Measurements from ENCODE around the gene UBXN7. TPM values are rescaled to one million over a fixed set of nuclear protein-coding genes. Genes with fewer than 3 reads are reported as not detected.
"Not testable (repeated sequence)": the region's sequence is repeated elsewhere in the genome, so short reads cannot be mapped to it uniquely, and the experiment has no call there.

UBXN7 gene
- total and polyA plus RNA-seq, 2 donors (not counting 3 experiments of a cell fraction or from before 2014, with no cell fraction given), result 9.9 to 57.0 TPM

GRCh38 chr3:196471551-196471950 lies 39.3 kb upstream of the UBXN7 start:
- no peaks in the 10 kb centered on the region for H3K4me1 ChIP-seq (ENCODE audit: control insufficient read depth, extremely low read depth, insufficient read depth, low read length)
- dilution Hi-C loops (cut with MboI; ENCODE audit: extremely low pct_ligation_motif_present, low sequenced_read_pairs) (no loop called here), intact Hi-C loops (cut with micrococcal nuclease) (no loop called here)
- H3K4me2 ChIP-seq (ENCODE audit: insufficient read depth, low read length), result no peak overlapping the region
- BruUV-seq (replicated peaks), result no TSS peak
- no peaks in the 10 kb centered on the region for H3K27me3 ChIP-seq (ENCODE audit: control insufficient read depth in 2 of 2, insufficient read depth in 2 of 2, low read length in 2 of 2)
- H3K9me1 ChIP-seq (replicated peaks; ENCODE audit: control insufficient read depth, extremely low read depth, insufficient read depth, low read length), result no peaks in the 10 kb centered on the region
- peaks cover 14% of the 10 kb centered on the region for H3K79me2 ChIP-seq (ENCODE audit: control insufficient read depth, insufficient read depth, low read length)
- no peak overlapping the region for H2AFZ ChIP-seq (ENCODE audit: low read depth, low read length)
- DNase-seq (ENCODE audit: low read depth, low spot score) (no peak), FAIRE-seq (no peak)
- H3K27ac ChIP-seq (ENCODE audit: insufficient read depth, low read depth, low read length), result no peak overlapping the region
- ChIA-PET CTCF (interaction anchor here (1.0 kb wide), 1 partner anchor 15 kb away, joined by 3 read pairs; no protein-coding TSS in a partner anchor), POLR2A (interaction anchor here (0.5 kb wide), 1 partner anchor 960 kb away, joined by 4 read pairs; no protein-coding TSS in a partner anchor)
- no peak overlapping the region for H3K4me3 ChIP-seq (replicated peaks in 1 of 3; ENCODE audit: insufficient read depth in 1 of 3, low read depth in 1 of 3, low read length in 3 of 3)
- H3K9me3 ChIP-seq (replicated peaks; ENCODE audit: control insufficient read depth, insufficient read depth, low read length), result no peaks in the 10 kb centered on the region
- TF ChIP-seq POLR2A (IDR thresholded peaks at IDR 0.05; ENCODE audit: low read depth, low read length) (no peak), EZH2 (IDR thresholded peaks at IDR 0.05; ENCODE audit: borderline replicate concordance, low read depth, low read length, severe bottlenecking) (no peak), JUN (IDR thresholded peaks at IDR 0.05; ENCODE audit: borderline replicate concordance, insufficient read depth, insufficient read length, low read depth) (no peak), MAX (IDR thresholded peaks at IDR 0.05; ENCODE audit: insufficient read depth, insufficient read length) (no peak), FOS (IDR thresholded peaks at IDR 0.05; ENCODE audit: borderline replicate concordance, insufficient read depth, low read length) (no peak), GATA2 (IDR thresholded peaks at IDR 0.05; ENCODE audit: insufficient read depth, insufficient read length, low read depth, low read length) (no peak), MYC (IDR thresholded peaks at IDR 0.05; ENCODE audit: low read depth, low read length) (no peak), POLR2AphosphoS5 (IDR thresholded peaks at IDR 0.05; ENCODE audit: insufficient read depth, low read depth, low read length) (no peak)
- TF ChIP-seq, protein P1, sequence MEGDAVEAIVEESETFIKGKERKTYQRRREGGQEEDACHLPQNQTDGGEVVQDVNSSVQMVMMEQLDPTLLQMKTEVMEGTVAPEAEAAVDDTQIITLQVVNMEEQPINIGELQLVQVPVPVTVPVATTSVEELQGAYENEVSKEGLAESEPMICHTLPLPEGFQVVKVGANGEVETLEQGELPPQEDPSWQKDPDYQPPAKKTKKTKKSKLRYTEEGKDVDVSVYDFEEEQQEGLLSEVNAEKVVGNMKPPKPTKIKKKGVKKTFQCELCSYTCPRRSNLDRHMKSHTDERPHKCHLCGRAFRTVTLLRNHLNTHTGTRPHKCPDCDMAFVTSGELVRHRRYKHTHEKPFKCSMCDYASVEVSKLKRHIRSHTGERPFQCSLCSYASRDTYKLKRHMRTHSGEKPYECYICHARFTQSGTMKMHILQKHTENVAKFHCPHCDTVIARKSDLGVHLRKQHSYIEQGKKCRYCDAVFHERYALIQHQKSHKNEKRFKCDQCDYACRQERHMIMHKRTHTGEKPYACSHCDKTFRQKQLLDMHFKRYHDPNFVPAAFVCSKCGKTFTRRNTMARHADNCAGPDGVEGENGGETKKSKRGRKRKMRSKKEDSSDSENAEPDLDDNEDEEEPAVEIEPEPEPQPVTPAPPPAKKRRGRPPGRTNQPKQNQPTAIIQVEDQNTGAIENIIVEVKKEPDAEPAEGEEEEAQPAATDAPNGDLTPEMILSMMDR (IDR thresholded peaks at IDR 0.05; ENCODE audit: extremely low read depth in 1 of 2, insufficient read depth in 1 of 2, low read depth in 1 of 2, low read length in 2 of 2), result no peak
- H3K9ac ChIP-seq (replicated peaks; ENCODE audit: extremely low read depth, insufficient read depth, low read length), result no peak overlapping the region
- H4K20me1 ChIP-seq (replicated peaks; ENCODE audit: control insufficient read depth, extremely low read depth, insufficient read depth, low read length), result no peaks in the 10 kb centered on the region
- peaks cover 20 to 23% of the 10 kb centered on the region in 2 experiments for H3K36me3 ChIP-seq (ENCODE audit: control insufficient read depth in 2 of 2, extremely low read depth in 1 of 2, insufficient read depth in 2 of 2, low read length in 2 of 2)

DNA sequence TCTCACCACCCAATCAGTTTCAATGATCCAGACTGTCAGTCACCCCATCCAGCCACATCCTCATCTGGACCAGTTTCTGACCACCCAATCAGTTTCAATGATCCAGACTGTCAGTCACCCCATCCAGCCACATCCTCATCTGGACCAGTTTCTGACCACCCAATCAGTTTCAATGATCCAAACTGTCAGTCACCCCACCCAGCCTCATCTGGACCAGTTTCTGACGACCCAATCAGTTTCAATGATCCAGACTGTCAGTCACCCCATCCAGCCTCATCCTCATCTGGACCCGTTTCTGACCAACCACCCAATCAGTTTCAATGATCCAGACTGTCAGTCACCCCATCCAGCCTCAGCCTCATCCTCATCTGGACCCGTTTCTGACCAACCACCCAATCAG lies 38.0 kb upstream of the UBXN7 start:
- H3K9me1 ChIP-seq (replicated peaks; ENCODE audit: control insufficient read depth, extremely low read depth, insufficient read depth, low read length); DNase-seq (ENCODE audit: low read depth, low spot score); H3K27ac ChIP-seq (ENCODE audit: insufficient read depth, low read depth, low read length); H3K9ac ChIP-seq (replicated peaks; ENCODE audit: extremely low read depth, insufficient read depth, low read length); FAIRE-seq; intact Hi-C loops (cut with micrococcal nuclease); H3K9me3 ChIP-seq (replicated peaks; ENCODE audit: control insufficient read depth, insufficient read depth, low read length); H3K27me3 ChIP-seq (ENCODE audit: control insufficient read depth in 2 of 2, insufficient read depth in 2 of 2, low read length in 2 of 2); dilution Hi-C loops (cut with MboI; ENCODE audit: extremely low pct_ligation_motif_present, low sequenced_read_pairs); H3K4me3 ChIP-seq (replicated peaks in 1 of 3; ENCODE audit: insufficient read depth in 1 of 3, low read depth in 1 of 3, low read length in 3 of 3); POLR2A ChIA-PET; H3K4me1 ChIP-seq (ENCODE audit: control insufficient read depth, extremely low read depth, insufficient read depth, low read length); H4K20me1 ChIP-seq (replicated peaks; ENCODE audit: control insufficient read depth, extremely low read depth, insufficient read depth, low read length); H2AFZ ChIP-seq (ENCODE audit: low read depth, low read length); H3K4me2 ChIP-seq (ENCODE audit: insufficient read depth, low read length); BruUV-seq (replicated peaks): not testable (repeated sequence)
- Histone ChIP-seq H3K36me3 (ENCODE audit: control insufficient read depth in 2 of 2, extremely low read depth in 1 of 2, insufficient read depth in 2 of 2, low read length in 2 of 2) (peaks cover 20 to 23% of the 10 kb centered on the region in 2 experiments), H3K79me2 (ENCODE audit: control insufficient read depth, insufficient read depth, low read length) (peaks cover 14% of the 10 kb centered on the region)
- CTCF ChIA-PET, result interaction anchor here (1.5 kb wide), 1 partner anchor 217 kb away, joined by 4 read pairs; no protein-coding TSS in a partner anchor

All from endothelial cell of umbilical vein (primary cell).